Measurements from ENCODE around the gene DACH2. TPM values are rescaled to one million over a fixed set of nuclear protein-coding genes. Genes with fewer than 3 reads are reported as not detected.
"Not testable (repeated sequence)": the region's sequence is repeated elsewhere in the genome, so short reads cannot be mapped to it uniquely, and the experiment has no call there.

DACH2 gene
- not detected for polyA plus RNA-seq (2013, experiment 1 of 2; ENCODE audit: insufficient read length)
- not detected for polyA plus RNA-seq (2013, experiment 2 of 2; ENCODE audit: insufficient read length)

GRCh38 chrX:86148024-86148511 is at the start of gene DACH2:
Gene DACH2 (plus strand): TSS chrX:86148451.
- DNase-seq = peak; percentile 62

DNA sequence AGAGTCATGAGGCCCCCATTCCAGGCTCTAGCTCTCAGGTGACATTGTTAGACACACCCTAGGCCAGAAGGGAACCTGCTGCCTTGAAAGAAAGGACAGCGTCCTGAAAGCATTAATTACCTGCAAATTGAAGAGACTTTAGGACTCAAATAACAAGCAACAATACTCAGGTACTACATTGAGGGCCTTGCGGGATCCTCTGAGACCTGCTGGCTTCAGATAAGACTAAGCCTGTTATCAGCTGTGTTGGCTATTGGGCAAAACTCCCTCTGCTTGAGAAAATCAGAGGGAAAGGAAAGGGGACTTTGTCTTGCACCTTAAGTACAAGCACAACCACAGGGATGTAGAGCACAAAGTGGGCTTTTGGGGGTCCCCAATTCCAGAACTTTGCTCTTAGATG is 45.9 kb upstream of the DACH2 start:
- no peak for DNase-seq

- DNase-seq = no peak
Measured at GRCh38 chrX:86103061-86103460, 45.2 kb upstream of the DACH2 start.

GRCh38 chrX:86104526-86104925 is 43.7 kb upstream of the DACH2 start:
- DNase-seq = no peak

DNA sequence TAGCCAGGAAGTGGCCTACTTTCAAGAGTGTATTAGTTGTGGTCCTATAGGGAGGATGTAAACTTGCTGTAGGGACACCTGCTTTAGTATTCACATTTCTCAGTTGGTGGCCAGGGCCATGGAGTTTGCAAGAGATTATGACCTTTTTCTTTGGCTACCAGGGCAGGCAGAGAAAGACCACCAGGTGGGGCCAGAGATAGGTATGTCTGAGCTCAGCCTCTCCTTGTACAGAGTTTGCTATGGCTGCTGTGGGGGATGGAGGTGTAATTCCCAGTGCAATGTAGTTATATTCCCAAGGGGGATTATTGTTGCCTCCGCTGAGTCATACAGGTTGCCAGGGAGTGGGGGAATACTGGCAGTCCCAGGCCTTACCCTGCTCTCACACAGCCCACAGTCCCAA is 26.3 kb upstream of the DACH2 start:
- DNase-seq = no peak

GRCh38 chrX:86133761-86134160 is 14.5 kb upstream of the DACH2 start:
- DNase-seq = peak; percentile 1

DNA sequence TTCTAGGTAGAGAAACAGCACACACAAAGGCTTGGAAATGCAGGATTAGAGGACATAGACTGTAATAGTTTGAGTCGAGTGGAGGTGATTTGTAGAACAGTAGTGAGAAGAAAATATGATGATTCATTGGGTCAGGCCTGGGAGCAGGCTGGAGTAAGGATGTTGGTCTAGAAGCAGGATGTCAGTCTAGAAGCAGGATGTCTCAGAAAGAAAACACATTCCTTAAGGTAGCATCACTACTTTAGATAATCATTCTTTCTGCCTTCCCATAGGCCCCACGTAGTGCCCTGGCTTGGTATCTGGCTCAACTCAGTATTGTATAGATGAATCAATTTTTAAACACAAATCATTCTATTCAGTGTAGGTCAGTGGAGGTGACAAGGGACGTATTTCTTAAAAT is 11.2 kb upstream of the DACH2 start:
- peak; percentile 0 for DNase-seq

- DNase-seq = no peak
Measured at GRCh38 chrX:86141786-86142185, 6.5 kb upstream of the DACH2 start.

DNA sequence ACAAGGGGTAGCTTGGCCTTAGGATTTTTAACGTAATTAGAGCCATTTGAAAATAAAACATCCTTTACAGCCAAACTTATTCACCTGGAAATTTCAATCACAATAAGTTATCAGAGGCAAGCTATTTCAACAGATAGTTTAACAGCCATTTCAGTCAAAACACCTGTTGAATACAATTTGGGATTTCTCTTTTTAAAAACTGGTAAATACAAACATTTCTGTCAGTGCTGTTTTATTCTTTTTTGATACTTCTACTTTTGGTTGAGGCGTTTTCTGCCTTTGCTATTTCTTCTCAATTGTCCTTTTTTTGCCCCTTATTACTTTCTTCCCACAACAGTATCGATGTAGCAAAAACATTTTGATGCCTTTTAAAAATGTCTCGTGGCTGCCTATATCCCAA is 2.1 kb upstream of the DACH2 start:
- no peak for DNase-seq

- no peak for DNase-seq
Measured at GRCh38 chrX:86148594-86148993, 343 bp downstream of the DACH2 start.

GRCh38 chrX:86149119-86149518 is 868 bp downstream of the DACH2 start:
- DNase-seq = no peak

GRCh38 chrX:86154553-86154952 is 6.3 kb downstream of the DACH2 start:
- no peak for DNase-seq

DNA sequence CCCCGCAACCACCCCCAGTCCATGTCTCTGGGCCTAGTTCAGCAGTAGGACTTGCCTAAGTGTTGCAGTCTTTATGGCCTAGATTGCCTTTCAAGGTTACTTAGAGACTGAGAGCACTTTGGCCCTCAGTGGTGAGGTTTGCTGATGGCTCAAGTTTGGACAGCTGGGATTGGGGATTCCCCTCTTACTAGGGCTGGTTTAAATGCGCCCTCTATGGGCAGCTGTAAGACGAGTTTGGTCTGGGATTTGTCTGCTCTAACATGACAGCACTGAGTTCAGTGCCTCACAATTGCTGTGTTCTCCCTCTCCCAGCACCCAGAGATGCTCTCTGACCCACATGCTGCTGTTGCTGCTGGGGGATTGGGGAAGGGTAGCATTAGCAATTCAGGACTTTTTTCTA is 23.1 kb downstream of the DACH2 start:
- DNase-seq = peak; percentile 1

GRCh38 chrX:86178906-86179305 is 30.7 kb downstream of the DACH2 start:
- DNase-seq = no peak

DNA sequence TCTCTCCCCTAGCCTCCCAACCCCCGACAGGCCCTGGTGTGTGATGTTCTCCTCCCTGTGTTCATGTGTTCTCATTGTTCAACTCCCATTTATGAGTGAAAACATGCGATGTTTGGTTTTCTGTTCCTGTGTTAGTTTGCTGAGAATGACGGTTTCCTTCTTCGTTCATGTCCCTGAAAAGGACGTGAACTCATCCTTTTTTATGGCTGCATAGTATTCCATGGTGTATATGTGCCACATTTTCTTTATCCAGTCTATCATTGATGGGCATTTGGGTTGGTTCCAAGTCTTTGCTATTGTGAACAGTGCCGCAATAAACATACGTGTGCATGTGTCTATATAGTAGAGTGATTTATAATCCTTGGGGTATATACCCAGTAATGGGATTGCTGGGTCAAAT is 33.1 kb downstream of the DACH2 start:
- not testable (repeated sequence) for DNase-seq

DNA sequence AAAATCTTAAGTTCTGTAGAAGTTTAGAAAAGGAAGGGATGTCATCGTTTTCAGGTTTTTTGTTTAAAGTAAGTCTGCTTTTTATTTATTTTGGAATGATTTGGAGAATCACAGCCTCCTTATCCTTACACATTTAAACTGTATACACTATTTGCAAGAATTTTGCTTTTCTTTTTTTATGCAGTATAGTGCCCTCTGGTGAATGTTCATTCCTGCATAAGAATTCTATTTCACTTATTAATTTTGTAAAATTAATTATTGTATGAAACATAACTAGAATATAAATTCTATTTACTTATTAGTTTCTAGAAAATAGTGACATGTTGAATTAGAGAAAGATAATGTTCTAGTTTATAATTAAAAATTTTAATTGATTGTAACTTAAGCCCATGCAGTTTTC is 44.6 kb downstream of the DACH2 start:
- no peak for DNase-seq

DNA sequence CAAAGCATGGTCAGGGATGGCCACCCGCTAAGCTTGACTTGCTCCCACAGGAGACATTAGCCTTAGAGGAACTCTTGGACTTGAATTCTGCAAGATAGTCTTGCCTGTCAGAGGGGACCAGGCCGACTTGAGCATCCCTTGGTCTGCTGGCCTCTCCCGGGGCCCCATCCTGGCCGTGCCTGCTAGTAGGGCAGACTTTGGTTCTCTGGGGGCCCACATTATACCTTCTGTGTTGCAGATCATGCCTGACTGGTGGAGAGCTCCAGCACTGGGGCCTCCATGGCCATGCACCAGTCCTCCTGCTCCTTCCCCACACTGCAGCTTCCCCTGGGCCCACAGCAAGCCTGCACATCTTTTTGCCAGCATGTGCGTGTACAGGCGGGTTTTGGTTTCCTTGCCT is 46.5 kb downstream of the DACH2 start:
- DNase-seq = no peak

DNA sequence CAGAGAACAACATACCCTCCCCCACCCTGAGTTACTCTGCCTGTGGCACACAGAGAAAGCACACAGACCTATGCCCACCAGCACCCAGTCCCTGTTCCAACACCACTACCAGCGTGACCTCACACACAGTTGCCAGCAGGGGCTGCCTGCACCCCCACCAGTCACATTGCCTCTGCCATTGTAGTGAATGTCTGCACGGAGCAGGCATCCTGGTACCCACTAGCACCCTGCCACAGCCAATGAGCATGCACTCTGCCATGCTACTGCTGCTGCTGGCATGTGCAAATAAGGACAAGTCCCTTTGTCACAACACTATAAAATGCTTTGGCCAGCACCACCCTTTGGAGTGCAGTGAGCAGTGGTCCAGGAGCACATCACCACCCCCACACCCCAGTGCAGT is 47.1 kb downstream of the DACH2 start:
- DNase-seq = no peak

GRCh38 chrX:86197815-86198214 is 49.6 kb downstream of the DACH2 start:
- no peak for DNase-seq

DNA sequence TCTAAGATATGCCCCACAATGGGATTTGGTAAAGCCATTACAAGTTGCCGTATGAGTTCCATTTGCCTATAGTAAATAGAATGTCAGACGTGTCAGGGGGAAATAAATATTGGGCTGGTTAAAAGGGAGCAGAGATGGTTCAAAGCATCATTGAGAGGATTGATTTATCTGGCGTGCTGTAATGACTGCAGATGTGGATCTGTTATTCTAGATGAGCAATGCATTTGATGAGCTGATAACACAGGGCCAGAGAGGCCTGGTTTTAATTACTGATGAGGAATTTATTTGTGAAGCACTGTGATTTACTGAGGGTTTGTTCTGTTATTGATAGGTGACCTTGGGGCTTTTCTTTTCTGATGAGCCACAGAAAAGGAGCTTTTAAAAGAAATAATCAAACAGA is 62.5 kb downstream of the DACH2 start:
- DNase-seq = no peak

DNA sequence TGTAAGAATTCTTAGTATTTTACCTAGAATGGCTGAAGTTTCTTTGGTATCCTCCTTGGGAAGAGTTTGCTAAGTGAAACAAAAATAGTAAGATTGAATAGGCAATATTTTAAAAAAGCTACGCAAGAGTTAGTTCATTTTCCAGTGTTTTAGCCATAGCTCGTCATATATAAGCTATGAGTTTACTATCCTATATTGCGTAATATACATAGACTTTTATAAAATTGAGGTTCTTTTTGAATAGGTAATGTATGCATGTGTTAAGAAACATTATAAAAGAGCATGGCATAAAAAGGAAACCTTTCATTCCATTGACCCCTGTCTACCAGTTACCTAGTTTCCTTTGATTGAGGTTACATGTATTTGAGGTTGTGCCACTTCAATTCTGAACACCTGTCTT is 67.0 kb downstream of the DACH2 start:
- no peak for DNase-seq

DNA sequence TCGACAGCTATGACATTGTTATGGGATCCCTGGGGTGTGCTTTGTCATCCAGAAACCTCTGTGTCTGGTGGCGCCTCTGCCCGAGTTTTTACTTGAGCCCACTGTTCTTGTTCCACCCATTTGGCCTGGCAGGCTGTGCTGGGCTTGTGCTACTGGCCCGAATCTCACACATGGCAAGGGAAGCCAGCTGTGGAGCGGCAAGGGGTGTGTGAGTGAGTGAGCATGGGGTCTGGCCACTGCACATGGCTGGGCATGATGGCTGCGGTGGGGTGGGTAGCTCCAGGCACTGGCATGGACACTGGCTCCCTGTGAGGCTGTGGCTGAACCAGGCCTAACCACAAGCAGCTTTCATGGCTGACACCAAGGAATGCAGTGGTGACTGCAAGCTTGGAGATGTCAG is 89.2 kb downstream of the DACH2 start:
- DNase-seq = no peak

DNA sequence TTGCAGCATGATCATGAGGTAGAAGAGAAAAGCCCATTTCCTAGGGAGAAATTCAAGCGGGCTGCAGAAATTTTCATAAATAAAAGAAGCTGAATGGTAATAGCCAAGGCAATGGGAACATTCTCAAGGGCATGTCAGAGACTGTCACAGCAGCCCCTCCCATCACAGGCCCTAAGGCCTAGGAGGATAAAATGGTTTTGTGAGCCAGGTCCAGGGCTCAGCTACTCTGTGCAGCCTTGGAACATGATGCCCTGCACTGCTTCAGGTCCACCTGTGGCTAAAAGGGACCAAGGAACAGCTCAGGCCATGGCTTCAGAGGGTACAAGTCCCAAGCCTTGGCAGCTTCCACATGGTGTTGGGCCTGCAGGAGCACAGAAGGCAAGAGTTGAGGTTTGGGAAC is 93.3 kb downstream of the DACH2 start:
- no peak for DNase-seq

DNA sequence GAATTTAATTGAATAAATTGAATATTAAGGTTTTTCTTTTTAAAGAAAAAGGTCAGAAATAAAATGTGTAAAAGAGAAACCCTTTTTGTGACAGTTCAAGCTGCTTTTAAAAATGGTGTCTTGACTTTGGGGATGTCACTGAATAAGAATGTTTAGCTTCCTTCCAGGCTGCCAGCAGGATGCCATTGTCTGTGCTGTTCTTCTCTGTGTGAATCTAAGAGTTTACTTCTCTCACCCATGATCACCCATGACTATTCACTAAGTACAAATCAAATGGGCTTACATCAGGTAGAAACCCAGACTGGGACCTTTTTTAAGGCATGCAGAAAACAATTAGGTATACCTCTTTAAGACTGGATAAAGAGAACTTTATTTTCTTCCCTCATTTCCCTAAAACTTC is 115.3 kb downstream of the DACH2 start:
- DNase-seq = no peak

DNA sequence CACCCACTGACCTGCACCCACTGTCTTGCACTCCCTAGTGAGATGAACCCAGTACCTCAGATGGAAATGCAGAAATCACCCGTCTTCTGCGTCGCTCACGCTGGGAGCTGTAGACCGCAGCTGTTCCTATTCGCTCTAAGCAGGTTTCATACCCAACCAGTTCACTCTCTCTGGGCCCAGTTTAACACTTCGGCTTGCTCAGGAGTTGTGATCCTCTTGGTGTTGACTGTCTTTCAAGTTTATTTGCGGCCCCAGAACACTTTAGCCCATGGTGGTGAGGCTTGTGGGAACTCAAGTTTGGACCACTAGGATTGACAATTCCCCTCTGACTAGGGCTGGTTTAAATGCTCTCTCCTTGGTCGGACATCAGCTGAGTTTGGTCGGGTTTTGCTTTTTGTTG is 147.0 kb downstream of the DACH2 start:
- DNase-seq = no peak

GRCh38 chrX:86322913-86323312 is 174.7 kb downstream of the DACH2 start:
- DNase-seq = no peak
